Umbilical cord (tissue), 2 donors: ENCODE results near the gene HYLS1. TPM values are rescaled to one million over a fixed set of nuclear protein-coding genes. Genes with fewer than 3 reads are reported as not detected.

Source experiments
- DNase-seq: peaks from one replicate; pipeline ENCODE4 v3.0.0-alpha.2; 2015; ENCODE audit warnings: low spot score
- total RNA-seq: library from RNA; depleted of rRNA; stranded (reverse); fragments of >200 nt; gene quantifications from one replicate; pipeline ENCODE4 v1.2.3, GENCODE V29; 2014; ENCODE audit warnings: low replicate concordance; ENCODE audit not compliant: insufficient read depth

The HYLS1 gene
- total RNA-seq, 1 donor from 2014 or later, result 12.8 TPM

GRCh38 chr11:125932301-125932700 lies 44.8 kb downstream of the HYLS1 start:
- DNase-seq, result no peak

GRCh38 chr11:125933030-125933813 lies 45.8 kb downstream of the HYLS1 start:
- DNase-seq, result no peak

GRCh38 chr11:125934473-125934872 lies 47.0 kb downstream of the HYLS1 start:
- DNase-seq, result no peak

- no peak for DNase-seq
Measured at GRCh38 chr11:125935056-125935455, 47.6 kb downstream of the HYLS1 start.

GRCh38 chr11:125935618-125936199 lies 48.2 kb downstream of the HYLS1 start:
- DNase-seq, result peak; percentile 67

GRCh38 chr11:125938418-125938817 lies 51.0 kb downstream of the HYLS1 start:
- no peak for DNase-seq

- DNase-seq, result no peak
Measured at GRCh38 chr11:125939081-125939521, 51.6 kb downstream of the HYLS1 start.

- DNase-seq, result no peak
Measured at GRCh38 chr11:125940145-125940544, 52.7 kb downstream of the HYLS1 start.

- DNase-seq, result no peak
Measured at GRCh38 chr11:125941267-125941618, 53.8 kb downstream of the HYLS1 start.

GRCh38 chr11:125941619-125942611 lies 54.4 kb downstream of the HYLS1 start:
- peak; percentile 26 for DNase-seq

- DNase-seq, result no peak
Measured at GRCh38 chr11:125942771-125943428, 55.4 kb downstream of the HYLS1 start.

- DNase-seq, result no peak
Measured at GRCh38 chr11:125943661-125944349, 56.3 kb downstream of the HYLS1 start.

- no peak for DNase-seq
Measured at GRCh38 chr11:125944350-125945010, 57.0 kb downstream of the HYLS1 start.

- no peak for DNase-seq
Measured at GRCh38 chr11:125945011-125945796, 57.7 kb downstream of the HYLS1 start.

GRCh38 chr11:125945797-125946520 lies 58.5 kb downstream of the HYLS1 start, which contains the start of gene VSIG10L2:
TSS of gene VSIG10L2 (plus strand) at chr11:125946044. CDS start at chr11:125946056, 12 bp downstream.
- no peak for DNase-seq

- no peak for DNase-seq
Measured at GRCh38 chr11:125946712-125947418, 59.4 kb downstream of the HYLS1 start.

GRCh38 chr11:125947419-125948277 lies 60.2 kb downstream of the HYLS1 start:
- no peak for DNase-seq
